GM18907 (cell line): ENCODE measurements around the gene ATXN1.
"Not testable (repeated sequence)": the region's sequence is repeated elsewhere in the genome, so short reads cannot be mapped to it uniquely, and the experiment has no call there.

ENCODE experiments used
- ATAC-seq: cut with Tn5 transposase; IDR thresholded peaks from one replicate; pipeline ENCODE4 v1.9.1; 2021; ENCODE audit warnings: mild to moderate bottlenecking, moderate library complexity; ENCODE audit not compliant: unreplicated experiment

Gene ATXN1

GRCh38 chr6:16625291-16626265 lies 135.7 kb downstream of the ATXN1 start:
- no peak for ATAC-seq

- ATAC-seq = no peak
Observed at GRCh38 chr6:16624636-16625290, 136.5 kb downstream of the ATXN1 start.

- no peak for ATAC-seq
Observed at GRCh38 chr6:16623731-16624130, 137.5 kb downstream of the ATXN1 start.

GRCh38 chr6:16623029-16623653 lies 138.1 kb downstream of the ATXN1 start:
- no peak for ATAC-seq

- no peak for ATAC-seq
Observed at GRCh38 chr6:16622193-16622592, 139.1 kb downstream of the ATXN1 start.

- no peak for ATAC-seq
Observed at GRCh38 chr6:16621002-16621401, 140.3 kb downstream of the ATXN1 start.

GRCh38 chr6:16619777-16620176 lies 141.5 kb downstream of the ATXN1 start:
- no peak for ATAC-seq

- ATAC-seq = no peak
Observed at GRCh38 chr6:16618962-16619361, 142.3 kb downstream of the ATXN1 start.

- not testable (repeated sequence) for ATAC-seq
Observed at GRCh38 chr6:16615215-16615614, 146.0 kb downstream of the ATXN1 start.

- not testable (repeated sequence) for ATAC-seq
Observed at GRCh38 chr6:16614143-16614542, 147.1 kb downstream of the ATXN1 start.

GRCh38 chr6:16613504-16613903 lies 147.8 kb downstream of the ATXN1 start:
- not testable (repeated sequence) for ATAC-seq

- ATAC-seq = no peak
Observed at GRCh38 chr6:16608444-16608843, 152.8 kb downstream of the ATXN1 start.

GRCh38 chr6:16602035-16602434 lies 159.2 kb downstream of the ATXN1 start:
- peak; percentile 92 for ATAC-seq

- no peak for ATAC-seq
Observed at GRCh38 chr6:16600701-16601100, 160.6 kb downstream of the ATXN1 start.

- ATAC-seq = no peak
Observed at GRCh38 chr6:16600026-16600425, 161.2 kb downstream of the ATXN1 start.

- no peak for ATAC-seq
Observed at GRCh38 chr6:16596616-16597331, 164.5 kb downstream of the ATXN1 start.

GRCh38 chr6:16595514-16596120 lies 165.6 kb downstream of the ATXN1 start:
- no peak for ATAC-seq

GRCh38 chr6:16594849-16595248 lies 166.4 kb downstream of the ATXN1 start:
- ATAC-seq = no peak

GRCh38 chr6:16592223-16592911 lies 168.9 kb downstream of the ATXN1 start:
- no peak for ATAC-seq
